ENCODE data around the gene ETV4. TPM values are rescaled to one million over a fixed set of nuclear protein-coding genes. Genes with fewer than 3 reads are reported as not detected.

ETV4 gene
- total and polyA plus RNA-seq, 2 of the 13 experiments (the other 11 are each of a cell fraction or from before 2014, with no cell fraction given), result 128 to 330 TPM

GRCh38 chr17:43559161-43559816, 13.1 kb upstream of the ETV4 start (continued):
- TF ChIP-seq ZNF18 (CRISPR knock-in tag; IDR thresholded peaks at IDR 0.05; ENCODE audit: insufficient replicate concordance) (no peak), ZNF280D (CRISPR knock-in tag; IDR thresholded peaks at IDR 0.05) (no peak), ZNF235 (CRISPR knock-in tag; IDR thresholded peaks at IDR 0.05; ENCODE audit: borderline replicate concordance) (no peak), KLF6 (CRISPR knock-in tag; IDR thresholded peaks at IDR 0.05) (no peak; the same call in 1 of the 2 replicates), ZNF484 (CRISPR knock-in tag; IDR thresholded peaks at IDR 0.05; ENCODE audit: borderline replicate concordance, low read depth) (no peak), TFDP1 (CRISPR knock-in tag; IDR thresholded peaks at IDR 0.05; ENCODE audit: borderline replicate concordance) (peak; percentile 4; the same call in 1 of the 2 replicates), FOXO4 (CRISPR knock-in tag; conservative IDR thresholded peaks at IDR 0.05) (no peak), ZNF281 (CRISPR knock-in tag; IDR thresholded peaks at IDR 0.05; ENCODE audit: borderline replicate concordance) (no peak), GMEB2 (CRISPR knock-in tag; IDR thresholded peaks at IDR 0.05; ENCODE audit: low read depth) (no peak), ZNF749 (CRISPR knock-in tag; IDR thresholded peaks at IDR 0.05; ENCODE audit: borderline replicate concordance) (no peak), KLF15 (CRISPR knock-in tag; IDR thresholded peaks at IDR 0.05; ENCODE audit: borderline replicate concordance) (no peak), ATF4 (CRISPR knock-in tag; IDR thresholded peaks at IDR 0.05) (no peak), ZSCAN12 (CRISPR knock-in tag; IDR thresholded peaks at IDR 0.05) (no peak)
